ENCODE measurements around the gene CAMTA1. TPM values are rescaled to one million over a fixed set of nuclear protein-coding genes. Genes with fewer than 3 reads are reported as not detected.

Gene CAMTA1
- total RNA-seq, 1 donor from 2014 or later: 109 TPM

DNA sequence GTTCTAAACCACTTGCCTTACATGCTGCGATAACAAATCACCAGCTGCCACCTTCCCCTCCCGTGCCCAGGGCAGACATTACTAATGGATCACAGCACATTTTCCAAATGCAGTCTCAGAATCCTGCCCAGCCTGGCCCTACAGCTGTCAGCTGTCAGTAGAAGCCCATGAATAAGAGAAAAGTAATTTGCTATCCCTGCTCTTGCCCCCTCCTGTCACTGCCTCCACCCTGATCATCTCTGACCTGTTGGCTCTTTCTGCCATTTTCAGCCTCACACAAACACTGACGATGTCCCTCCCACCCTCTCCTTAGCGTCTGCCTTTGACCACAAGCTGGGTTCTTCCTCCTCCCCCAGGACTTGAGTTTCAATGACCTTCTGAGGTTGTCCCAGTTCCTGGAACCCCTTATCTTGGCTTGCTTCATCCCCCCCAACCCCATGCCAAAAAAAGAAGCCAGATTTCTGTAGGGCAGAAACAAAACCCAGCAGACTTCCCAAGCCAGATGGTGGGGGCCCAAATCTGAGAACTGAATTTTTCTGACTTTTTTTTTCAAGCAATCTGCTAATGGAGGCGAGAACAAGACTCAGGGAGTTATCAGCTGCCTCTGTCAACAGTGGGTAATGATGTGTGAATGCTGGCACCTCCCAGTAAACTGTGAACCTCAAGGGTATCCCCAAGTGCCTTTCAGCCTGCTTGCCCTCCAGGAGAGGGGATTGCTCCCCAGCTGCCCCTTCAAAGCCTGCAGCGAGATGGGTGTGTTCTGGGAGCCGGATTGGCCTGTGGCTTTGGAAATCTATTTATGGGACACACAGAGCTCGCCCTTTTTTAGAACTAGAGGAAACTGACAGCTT lies 769.4 kb downstream of the CAMTA1 start:
- Mint-ChIP-seq H3K9me3 (no peaks in the 10 kb centered on the region), H3K4me1 (peaks cover 17% of the 10 kb centered on the region), H3K27me3 (ENCODE audit: low read depth) (no peaks in the 10 kb centered on the region), H3K4me3 (no peak overlapping the region), H3K27ac (ENCODE audit: unreplicated experiment) (no peak overlapping the region), H3K36me3 (ENCODE audit: low read depth) (no peaks in the 10 kb centered on the region)
- no peak for TF ChIP-seq CTCF (conservative IDR thresholded peaks at IDR 0.05)
- DNase-seq (ENCODE audit: low read depth, low spot score): no peak

DNA sequence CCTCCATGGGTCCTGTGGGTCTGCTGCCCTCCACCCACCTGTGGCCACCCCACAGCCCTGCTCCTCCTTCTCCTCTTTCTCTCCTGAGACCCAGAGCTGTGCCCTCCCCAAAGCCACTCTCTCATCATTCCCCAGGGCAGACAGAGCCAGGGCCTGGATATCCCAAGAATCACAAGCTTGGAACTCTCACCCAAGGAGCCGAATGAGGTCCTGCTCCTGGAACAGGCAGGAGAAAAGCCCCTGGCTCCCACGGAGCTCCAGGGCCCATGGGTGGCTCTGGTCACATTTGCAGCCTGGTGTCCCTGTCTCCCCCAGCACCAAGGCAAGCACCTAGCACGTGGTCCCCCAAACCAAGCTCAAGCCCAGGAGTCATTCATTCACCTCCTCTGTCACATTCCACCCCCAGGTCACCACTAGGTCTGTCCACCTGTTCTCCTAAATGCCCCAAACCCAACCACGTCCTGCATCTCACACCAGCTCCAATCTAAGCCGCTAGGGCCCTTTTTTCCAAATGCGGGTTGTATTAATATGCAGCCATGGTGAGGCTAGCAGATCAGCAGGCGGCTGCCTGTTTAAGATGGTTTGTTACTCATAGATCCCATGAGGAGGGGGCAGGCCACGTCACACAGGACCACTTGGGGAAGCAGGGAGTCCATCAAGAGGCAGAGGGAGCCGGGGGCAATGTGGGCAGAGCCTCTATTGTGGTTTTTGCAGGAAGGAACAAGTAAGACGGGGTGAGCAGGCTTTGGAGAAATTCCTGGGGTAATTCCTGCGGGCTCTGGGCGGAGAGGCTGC lies 770.3 kb downstream of the CAMTA1 start:
- Mint-ChIP-seq H3K36me3 (ENCODE audit: low read depth) (no peaks in the 10 kb centered on the region), H3K4me3 (no peak overlapping the region), H3K27ac (ENCODE audit: unreplicated experiment) (no peak overlapping the region), H3K27me3 (ENCODE audit: low read depth) (no peaks in the 10 kb centered on the region), H3K4me1 (peaks cover 11% of the 10 kb centered on the region), H3K9me3 (no peaks in the 10 kb centered on the region)
- DNase-seq (ENCODE audit: low read depth, low spot score): no peak
- no peak for TF ChIP-seq CTCF (conservative IDR thresholded peaks at IDR 0.05)

- DNase-seq (ENCODE audit: low read depth, low spot score): no peak
- Mint-ChIP-seq H3K4me1 (no peaks in the 10 kb centered on the region), H3K36me3 (ENCODE audit: low read depth) (no peaks in the 10 kb centered on the region), H3K9me3 (no peaks in the 10 kb centered on the region), H3K27ac (ENCODE audit: unreplicated experiment) (no peak overlapping the region), H3K27me3 (ENCODE audit: low read depth) (no peaks in the 10 kb centered on the region), H3K4me3 (no peak overlapping the region)
- TF ChIP-seq CTCF (conservative IDR thresholded peaks at IDR 0.05): no peak
Measured at GRCh38 chr1:7557301-7557891, 772.1 kb downstream of the CAMTA1 start.

DNA sequence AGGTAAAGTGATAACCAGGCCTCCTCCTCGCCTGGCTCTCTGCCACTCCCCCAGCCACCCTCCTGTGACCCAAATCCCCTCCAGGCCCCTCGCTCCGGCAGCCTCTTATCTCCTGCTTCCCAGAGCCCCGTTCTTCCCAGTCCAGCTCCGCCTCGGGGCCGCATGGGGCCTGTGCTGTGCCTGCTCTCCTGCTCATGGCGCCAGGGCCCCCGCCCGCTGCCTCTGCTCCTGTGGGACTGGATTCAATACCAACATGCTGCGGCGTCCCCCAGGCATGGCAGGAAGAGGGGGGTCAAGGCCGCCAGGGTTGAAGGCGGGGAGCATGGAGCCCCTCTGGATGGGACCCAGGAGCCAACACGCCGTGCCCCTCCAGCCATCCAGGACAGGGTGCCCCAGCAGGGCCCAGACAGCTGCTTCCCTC lies 772.8 kb downstream of the CAMTA1 start:
- no peak for TF ChIP-seq CTCF (conservative IDR thresholded peaks at IDR 0.05)
- H3K4me1 Mint-ChIP-seq: no peaks in the 10 kb centered on the region
- no peak overlapping the region for H3K4me3 Mint-ChIP-seq
- no peaks in the 10 kb centered on the region for H3K36me3 Mint-ChIP-seq (ENCODE audit: low read depth)
- H3K9me3 Mint-ChIP-seq: no peaks in the 10 kb centered on the region
- no peak overlapping the region for H3K27ac Mint-ChIP-seq (ENCODE audit: unreplicated experiment)
- no peak for DNase-seq (ENCODE audit: low read depth, low spot score)
- no peaks in the 10 kb centered on the region for H3K27me3 Mint-ChIP-seq (ENCODE audit: low read depth)

DNA sequence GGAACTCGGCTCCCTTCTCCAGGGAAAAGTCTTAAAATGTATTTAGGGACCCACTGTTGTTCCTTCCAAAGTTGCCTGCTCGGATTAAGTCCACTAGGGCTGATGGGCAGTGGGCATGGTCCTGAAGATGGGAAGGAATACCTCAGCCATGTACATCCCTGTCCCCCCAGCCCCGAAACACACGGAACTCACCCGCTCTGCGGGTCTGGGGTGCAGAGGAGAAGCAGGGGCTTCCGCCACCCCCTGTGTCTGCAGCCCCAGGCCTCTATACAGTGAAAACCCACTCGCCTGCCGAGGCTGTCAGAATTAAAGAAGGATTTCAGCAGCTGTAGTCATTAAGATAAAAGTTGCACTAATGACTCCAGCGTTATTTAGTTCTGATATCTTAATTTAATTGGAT lies 773.2 kb downstream of the CAMTA1 start:
- H3K27me3 Mint-ChIP-seq (ENCODE audit: low read depth): no peaks in the 10 kb centered on the region
- no peak for TF ChIP-seq CTCF (conservative IDR thresholded peaks at IDR 0.05)
- no peaks in the 10 kb centered on the region for H3K4me1 Mint-ChIP-seq
- no peak overlapping the region for H3K27ac Mint-ChIP-seq (ENCODE audit: unreplicated experiment)
- no peaks in the 10 kb centered on the region for H3K36me3 Mint-ChIP-seq (ENCODE audit: low read depth)
- H3K4me3 Mint-ChIP-seq: no peak overlapping the region
- DNase-seq (ENCODE audit: low read depth, low spot score): no peak
- no peaks in the 10 kb centered on the region for H3K9me3 Mint-ChIP-seq

All from neural crest cell (in vitro differentiated cells).